ENCODE results near the gene MYMX. TPM values are rescaled to one million over a fixed set of nuclear protein-coding genes. Genes with fewer than 3 reads are reported as not detected.
A peak's percentile ranks its signal among the peaks of the same experiment; 100 is the strongest.

The MYMX gene
- total and polyA plus RNA-seq, 2 of the 13 experiments (the other 11 are each of a cell fraction or from before 2014, with no cell fraction given) = not detected

GRCh38 chr6:44234101-44235025 is 17.6 kb downstream of the MYMX start (continued):
- TF ChIP-seq XRCC5 (optimal IDR thresholded peaks at IDR 0.05; ENCODE audit: low read length) (peak; percentile 81), ZMYM4 (CRISPR knock-in tag; IDR thresholded peaks at IDR 0.05) (peak; percentile 68; the same call in 1 of the 2 replicates), THAP11 (CRISPR knock-in tag; IDR thresholded peaks at IDR 0.05) (peak; percentile 53; the same call in 1 of the 2 replicates), GATAD1 (CRISPR knock-in tag; IDR thresholded peaks at IDR 0.05) (peak; percentile 45; the same call in 1 of the 2 replicates), ZNF501 (CRISPR knock-in tag; IDR thresholded peaks at IDR 0.05) (0 out of 2 replicates have a peak, but pooled peaks have one; percentile 49), MED1 (CRISPR knock-in tag; IDR thresholded peaks at IDR 0.05) (peak; percentile 65), ZNF281 (CRISPR knock-in tag; IDR thresholded peaks at IDR 0.05; ENCODE audit: borderline replicate concordance) (peak; percentile 82; the same call in 1 of the 2 replicates), GLI4 (CRISPR knock-in tag; IDR thresholded peaks at IDR 0.05; ENCODE audit: borderline replicate concordance) (no peak), ARID4A (CRISPR knock-in tag; IDR thresholded peaks at IDR 0.05; ENCODE audit: borderline replicate concordance) (peak; percentile 73), ZNF740 (CRISPR knock-in tag; IDR thresholded peaks at IDR 0.05) (peak; percentile 93), FOXK1 (CRISPR knock-in tag; IDR thresholded peaks at IDR 0.05; ENCODE audit: borderline replicate concordance, low read depth) (peak; percentile 51; the same call in 1 of the 2 replicates), NR2F6 (IDR thresholded peaks at IDR 0.05) (no peak), NR2F6 (CRISPR knock-in tag; IDR thresholded peaks at IDR 0.05) (peak; percentile 71)
- TF ChIP-seq, protein P1, sequence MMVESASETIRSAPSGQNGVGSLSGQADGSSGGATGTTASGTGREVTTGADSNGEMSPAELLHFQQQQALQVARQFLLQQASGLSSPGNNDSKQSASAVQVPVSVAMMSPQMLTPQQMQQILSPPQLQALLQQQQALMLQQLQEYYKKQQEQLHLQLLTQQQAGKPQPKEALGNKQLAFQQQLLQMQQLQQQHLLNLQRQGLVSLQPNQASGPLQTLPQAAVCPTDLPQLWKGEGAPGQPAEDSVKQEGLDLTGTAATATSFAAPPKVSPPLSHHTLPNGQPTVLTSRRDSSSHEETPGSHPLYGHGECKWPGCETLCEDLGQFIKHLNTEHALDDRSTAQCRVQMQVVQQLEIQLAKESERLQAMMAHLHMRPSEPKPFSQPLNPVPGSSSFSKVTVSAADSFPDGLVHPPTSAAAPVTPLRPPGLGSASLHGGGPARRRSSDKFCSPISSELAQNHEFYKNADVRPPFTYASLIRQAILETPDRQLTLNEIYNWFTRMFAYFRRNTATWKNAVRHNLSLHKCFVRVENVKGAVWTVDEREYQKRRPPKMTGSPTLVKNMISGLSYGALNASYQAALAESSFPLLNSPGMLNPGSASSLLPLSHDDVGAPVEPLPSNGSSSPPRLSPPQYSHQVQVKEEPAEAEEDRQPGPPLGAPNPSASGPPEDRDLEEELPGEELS (CRISPR knock-in tag; IDR thresholded peaks at IDR 0.05) = 0 out of 2 replicates have a peak, but pooled peaks have one; percentile 46
- TF ChIP-seq, protein P2, sequence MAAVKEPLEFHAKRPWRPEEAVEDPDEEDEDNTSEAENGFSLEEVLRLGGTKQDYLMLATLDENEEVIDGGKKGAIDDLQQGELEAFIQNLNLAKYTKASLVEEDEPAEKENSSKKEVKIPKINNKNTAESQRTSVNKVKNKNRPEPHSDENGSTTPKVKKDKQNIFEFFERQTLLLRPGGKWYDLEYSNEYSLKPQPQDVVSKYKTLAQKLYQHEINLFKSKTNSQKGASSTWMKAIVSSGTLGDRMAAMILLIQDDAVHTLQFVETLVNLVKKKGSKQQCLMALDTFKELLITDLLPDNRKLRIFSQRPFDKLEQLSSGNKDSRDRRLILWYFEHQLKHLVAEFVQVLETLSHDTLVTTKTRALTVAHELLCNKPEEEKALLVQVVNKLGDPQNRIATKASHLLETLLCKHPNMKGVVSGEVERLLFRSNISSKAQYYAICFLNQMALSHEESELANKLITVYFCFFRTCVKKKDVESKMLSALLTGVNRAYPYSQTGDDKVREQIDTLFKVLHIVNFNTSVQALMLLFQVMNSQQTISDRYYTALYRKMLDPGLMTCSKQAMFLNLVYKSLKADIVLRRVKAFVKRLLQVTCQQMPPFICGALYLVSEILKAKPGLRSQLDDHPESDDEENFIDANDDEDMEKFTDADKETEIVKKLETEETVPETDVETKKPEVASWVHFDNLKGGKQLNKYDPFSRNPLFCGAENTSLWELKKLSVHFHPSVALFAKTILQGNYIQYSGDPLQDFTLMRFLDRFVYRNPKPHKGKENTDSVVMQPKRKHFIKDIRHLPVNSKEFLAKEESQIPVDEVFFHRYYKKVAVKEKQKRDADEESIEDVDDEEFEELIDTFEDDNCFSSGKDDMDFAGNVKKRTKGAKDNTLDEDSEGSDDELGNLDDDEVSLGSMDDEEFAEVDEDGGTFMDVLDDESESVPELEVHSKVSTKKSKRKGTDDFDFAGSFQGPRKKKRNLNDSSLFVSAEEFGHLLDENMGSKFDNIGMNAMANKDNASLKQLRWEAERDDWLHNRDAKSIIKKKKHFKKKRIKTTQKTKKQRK (IDR thresholded peaks at IDR 0.05; ENCODE audit: low read length) = no peak
